ENCODE measurements around the gene ZNF558. TPM values are rescaled to one million over a fixed set of nuclear protein-coding genes. Genes with fewer than 3 reads are reported as not detected.
"Not testable (repeated sequence)": the region's sequence is repeated elsewhere in the genome, so short reads cannot be mapped to it uniquely, and the experiment has no call there.

Gene ZNF558
- total and polyA plus RNA-seq, 7 donors = 2.1 to 55.1 (median 23.2) TPM

DNA sequence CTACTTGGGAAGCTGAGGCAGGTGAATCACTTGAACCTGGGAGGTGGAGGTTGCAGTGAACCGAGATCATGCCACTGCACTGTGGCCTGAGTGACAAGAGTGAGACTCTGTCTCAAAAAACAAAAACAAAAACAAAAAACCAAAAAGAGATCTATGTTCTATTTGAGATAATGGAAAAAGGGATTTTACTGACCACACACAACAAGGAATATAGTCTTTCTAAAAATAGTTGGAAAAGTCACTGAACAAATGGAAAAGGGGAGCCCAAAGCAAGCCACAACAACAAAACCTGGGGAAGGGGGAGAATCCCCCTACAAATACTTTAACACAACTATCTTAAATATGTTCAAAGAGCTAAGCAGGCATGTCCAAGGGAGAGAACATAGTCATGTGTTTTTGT lies 37.3 kb downstream of the ZNF558 start:
- Histone ChIP-seq H3K4me3 (no peak overlapping the region), H3K36me3 (no peaks in the 10 kb centered on the region), H3K27ac (no peak overlapping the region), H3K4me1 (no peaks in the 10 kb centered on the region), H3K27me3 (no peaks in the 10 kb centered on the region), H3K9me3 (peaks cover 3 to 16% (median 7%) of the 10 kb centered on the region in 4 donors)
- 63 to 67% methylated on average over 1 of the region's 1 CpG for WGBS, 2 donors
- intact Hi-C loops (cut with DNase I) = no loop called here
- DNase-seq = no peak
- no peak for TF ChIP-seq EP300 (IDR thresholded peaks at IDR 0.05)
- TF ChIP-seq, protein P1, sequence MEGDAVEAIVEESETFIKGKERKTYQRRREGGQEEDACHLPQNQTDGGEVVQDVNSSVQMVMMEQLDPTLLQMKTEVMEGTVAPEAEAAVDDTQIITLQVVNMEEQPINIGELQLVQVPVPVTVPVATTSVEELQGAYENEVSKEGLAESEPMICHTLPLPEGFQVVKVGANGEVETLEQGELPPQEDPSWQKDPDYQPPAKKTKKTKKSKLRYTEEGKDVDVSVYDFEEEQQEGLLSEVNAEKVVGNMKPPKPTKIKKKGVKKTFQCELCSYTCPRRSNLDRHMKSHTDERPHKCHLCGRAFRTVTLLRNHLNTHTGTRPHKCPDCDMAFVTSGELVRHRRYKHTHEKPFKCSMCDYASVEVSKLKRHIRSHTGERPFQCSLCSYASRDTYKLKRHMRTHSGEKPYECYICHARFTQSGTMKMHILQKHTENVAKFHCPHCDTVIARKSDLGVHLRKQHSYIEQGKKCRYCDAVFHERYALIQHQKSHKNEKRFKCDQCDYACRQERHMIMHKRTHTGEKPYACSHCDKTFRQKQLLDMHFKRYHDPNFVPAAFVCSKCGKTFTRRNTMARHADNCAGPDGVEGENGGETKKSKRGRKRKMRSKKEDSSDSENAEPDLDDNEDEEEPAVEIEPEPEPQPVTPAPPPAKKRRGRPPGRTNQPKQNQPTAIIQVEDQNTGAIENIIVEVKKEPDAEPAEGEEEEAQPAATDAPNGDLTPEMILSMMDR (IDR thresholded peaks at IDR 0.05) = no peak
- TF ChIP-seq POLR2A (IDR thresholded peaks at IDR 0.05) = no peak

DNA sequence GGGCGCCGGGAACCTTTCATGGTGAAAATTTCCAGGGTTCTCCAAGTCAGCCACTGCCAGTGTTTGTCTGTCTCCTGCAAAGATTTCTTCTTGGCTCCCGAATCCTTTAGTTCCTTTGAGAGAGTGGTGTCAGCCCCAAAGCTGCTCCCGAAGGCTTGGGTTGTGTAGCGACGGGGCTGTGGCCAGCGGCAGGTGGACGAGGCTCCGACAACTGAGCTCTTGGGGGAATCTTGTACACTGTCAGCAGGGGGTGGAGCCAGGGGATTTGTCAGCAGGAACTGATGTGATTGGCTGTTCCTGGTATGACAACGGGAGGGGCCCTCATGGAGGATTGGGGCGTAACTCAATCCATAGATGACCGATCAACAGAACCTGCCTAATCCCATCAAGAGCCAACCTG lies 58.5 kb downstream of the ZNF558 start:
- H3K9me3 ChIP-seq; H3K36me3 ChIP-seq; intact Hi-C loops (cut with DNase I); DNase-seq; H3K4me3 ChIP-seq; H3K27ac ChIP-seq; H3K27me3 ChIP-seq; H3K4me1 ChIP-seq: not testable (repeated sequence)
- 85 to 94% methylated on average over 6 of the region's 12 CpGs for WGBS, 2 donors

DNA sequence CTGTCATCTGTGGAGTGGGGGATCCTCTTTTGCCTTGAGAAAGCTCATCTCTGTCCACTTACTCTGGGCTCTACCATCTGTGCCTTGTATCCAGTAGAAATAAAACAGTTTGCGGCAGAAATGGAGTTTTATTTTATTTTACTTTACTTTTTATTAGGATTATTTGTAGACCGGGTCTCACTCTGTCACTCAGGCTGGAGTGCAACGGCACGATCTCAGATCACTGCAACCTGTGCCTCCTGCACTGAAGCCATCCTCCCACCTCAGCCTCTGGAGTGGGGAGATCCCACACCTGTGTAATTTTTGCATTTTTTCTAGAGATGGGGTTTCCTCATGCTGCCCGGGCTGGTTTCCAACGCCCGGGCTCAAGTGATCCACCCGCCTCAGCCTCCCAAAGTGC lies 62.8 kb downstream of the ZNF558 start:
- 93 to 94% methylated on average over 3 of the region's 8 CpGs for WGBS, 2 donors
- H3K36me3 ChIP-seq; H3K4me1 ChIP-seq; intact Hi-C loops (cut with DNase I); H3K27ac ChIP-seq; H3K9me3 ChIP-seq; H3K4me3 ChIP-seq; DNase-seq; H3K27me3 ChIP-seq: not testable (repeated sequence)

DNA sequence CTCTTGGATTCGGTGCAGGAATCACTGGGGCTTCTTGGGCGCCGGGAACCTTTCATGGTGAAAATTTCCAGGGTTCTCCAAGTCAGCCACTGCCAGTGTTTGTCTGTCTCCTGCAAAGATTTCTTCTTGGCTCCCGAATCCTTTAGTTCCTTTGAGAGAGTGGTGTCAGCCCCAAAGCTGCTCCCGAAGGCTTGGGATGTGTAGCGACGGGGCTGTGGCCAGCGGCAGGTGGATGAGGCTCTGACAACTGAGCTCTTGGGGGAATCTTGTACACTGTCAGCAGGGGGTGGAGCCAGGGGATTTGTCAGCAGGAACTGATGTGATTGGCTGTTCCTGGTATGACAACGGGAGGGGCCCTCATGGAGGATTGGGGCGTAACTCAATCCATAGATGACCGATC lies 64.8 kb downstream of the ZNF558 start:
- H3K4me3 ChIP-seq = not testable (repeated sequence)
- 87 to 88% methylated on average over 5 of the region's 11 CpGs for WGBS, 2 donors

More for the DNA sequence above, 64.8 kb downstream of the ZNF558 start:
- H3K36me3 ChIP-seq; H3K9me3 ChIP-seq; H3K27ac ChIP-seq; H3K27me3 ChIP-seq; DNase-seq; H3K4me1 ChIP-seq; intact Hi-C loops (cut with DNase I): not testable (repeated sequence)

Small RNAs within 50 kb of the gene (small RNA-seq; reads per million reads assigned to genes)
- 0 reads per million in 3 donors for gene AC012616.1

Other genes starting within 250 kb of the ZNF558 start
- gene ADAMTS10, start 221.6 kb downstream of the ZNF558 start, total RNA-seq = 10 to 100 TPM; 20.3 to 90.6 (median 27.2) TPM
- 10 to 100 TPM in 1 of 3 donors, 1 to 10 TPM in 1, not detected in 1; 1.2 to 13.7 TPM for gene ADAMTS10, start 221.6 kb downstream of the ZNF558 start, polyA plus RNA-seq
- not detected for gene NFILZ, start 201.7 kb downstream of the ZNF558 start, total RNA-seq
- gene NFILZ, start 201.7 kb downstream of the ZNF558 start, polyA plus RNA-seq = not detected
- not detected for gene ACTL9, start 133.5 kb downstream of the ZNF558 start, total RNA-seq
- gene ACTL9, start 133.5 kb downstream of the ZNF558 start, polyA plus RNA-seq = not detected
- gene OR2Z1, start 110.7 kb downstream of the ZNF558 start, total RNA-seq = not detected
- gene OR2Z1, start 110.7 kb downstream of the ZNF558 start, polyA plus RNA-seq = not detected
- gene MBD3L1, start 73 bp upstream of the ZNF558 start, total RNA-seq = not detected
- not detected for gene MBD3L1, start 73 bp upstream of the ZNF558 start, polyA plus RNA-seq
- under 1 TPM in 1 of 4 donors, not detected in 3; under 0.01 TPM for gene MUC16, start 178.1 kb upstream of the ZNF558 start, total RNA-seq
- under 1 TPM in 1 of 3 donors, not detected in 2; under 0.01 TPM for gene MUC16, start 178.1 kb upstream of the ZNF558 start, polyA plus RNA-seq